ENCODE measurements around the gene ANKRD13A. TPM values are rescaled to one million over a fixed set of nuclear protein-coding genes. Genes with fewer than 3 reads are reported as not detected.

ANKRD13A gene
- total RNA-seq, 1 donor from 2014 or later: 53.3 TPM

- no peak for DNase-seq (ENCODE audit: low spot score)
- H3K4me1 Mint-ChIP-seq (ENCODE audit: low read depth): peaks cover 44% of the 10 kb centered on the region
- H3K27ac Mint-ChIP-seq: peak overlapping the region; percentile 52
- H3K36me3 Mint-ChIP-seq (ENCODE audit: low read depth): peaks cover 68% of the 10 kb centered on the region
- no peaks in the 10 kb centered on the region for H3K27me3 Mint-ChIP-seq (ENCODE audit: low read depth)
- intact Hi-C loops (cut with micrococcal nuclease): no loop called here
- H3K9me3 Mint-ChIP-seq: no peaks in the 10 kb centered on the region
- no peak overlapping the region for H3K4me3 Mint-ChIP-seq (ENCODE audit: low read depth)
These were observed 9.8 kb upstream of the ANKRD13A start for GRCh38 chr12:109989380-109989779.

- Mint-ChIP-seq H3K36me3 (ENCODE audit: low read depth) (peaks cover 57% of the 10 kb centered on the region), H3K4me1 (ENCODE audit: low read depth) (peaks cover 46% of the 10 kb centered on the region), H3K9me3 (no peaks in the 10 kb centered on the region), H3K27me3 (ENCODE audit: low read depth) (no peaks in the 10 kb centered on the region), H3K4me3 (ENCODE audit: low read depth) (no peak overlapping the region), H3K27ac (peak overlapping the region; percentile 9)
- no peak for DNase-seq (ENCODE audit: low spot score)
- intact Hi-C loops (cut with micrococcal nuclease): no loop called here
These were observed 7.6 kb upstream of the ANKRD13A start for GRCh38 chr12:109991586-109991985.

GRCh38 chr12:109993091-109993490 lies 6.1 kb upstream of the ANKRD13A start:
- Mint-ChIP-seq H3K9me3 (no peaks in the 10 kb centered on the region), H3K27ac (no peak overlapping the region), H3K4me1 (ENCODE audit: low read depth) (peaks cover 46% of the 10 kb centered on the region), H3K36me3 (ENCODE audit: low read depth) (peaks cover 49% of the 10 kb centered on the region), H3K4me3 (ENCODE audit: low read depth) (peak overlapping the region; percentile 35), H3K27me3 (ENCODE audit: low read depth) (no peaks in the 10 kb centered on the region)
- intact Hi-C loops (cut with micrococcal nuclease): no loop called here
- no peak for DNase-seq (ENCODE audit: low spot score)

GRCh38 chr12:109994401-109995175 lies 4.6 kb upstream of the ANKRD13A start:
- intact Hi-C loops (cut with micrococcal nuclease): loop anchor here (2.0 to 5.0 kb wide), 2 partner anchors 14 to 53 kb away; partner anchors contain the start of gene C12orf76
- no peak for DNase-seq (ENCODE audit: low spot score)

GRCh38 chr12:109995361-109995685 lies 3.9 kb upstream of the ANKRD13A start:
- Mint-ChIP-seq H3K36me3 (ENCODE audit: low read depth) (peaks cover 36% of the 10 kb centered on the region), H3K4me1 (ENCODE audit: low read depth) (peaks cover 47% of the 10 kb centered on the region), H3K9me3 (no peaks in the 10 kb centered on the region), H3K27ac (peak overlapping the region; percentile 86), H3K27me3 (ENCODE audit: low read depth) (no peaks in the 10 kb centered on the region), H3K4me3 (ENCODE audit: low read depth) (peak overlapping the region; percentile 98)
- intact Hi-C loops (cut with micrococcal nuclease): loop anchor here (2.0 to 5.0 kb wide), 2 partner anchors 15 to 52 kb away; partner anchors contain the start of gene C12orf76
- no peak for DNase-seq (ENCODE audit: low spot score)

More at GRCh38 chr12:109994401-109995175, 4.6 kb upstream of the ANKRD13A start:
- Mint-ChIP-seq H3K27me3 (ENCODE audit: low read depth) (no peaks in the 10 kb centered on the region), H3K36me3 (ENCODE audit: low read depth) (peaks cover 37% of the 10 kb centered on the region), H3K4me1 (ENCODE audit: low read depth) (peaks cover 47% of the 10 kb centered on the region), H3K27ac (peak overlapping the region; percentile 86), H3K4me3 (ENCODE audit: low read depth) (peak overlapping the region; percentile 98), H3K9me3 (no peaks in the 10 kb centered on the region)

GRCh38 chr12:109995686-109996482 lies 3.3 kb upstream of the ANKRD13A start, which contains the start of gene GIT2:
Gene GIT2, minus strand, starts transcription at chr12:109996368. Its CDS starts 144 bp downstream, at chr12:109996224.
- Mint-ChIP-seq H3K9me3 (no peaks in the 10 kb centered on the region), H3K4me1 (ENCODE audit: low read depth) (peaks cover 49% of the 10 kb centered on the region), H3K27ac (peak within 1 kb of the TSS; percentile 91), H3K36me3 (ENCODE audit: low read depth) (peaks cover 30% of the 10 kb centered on the region), H3K4me3 (ENCODE audit: low read depth) (peak within 1 kb of the TSS; percentile 98), H3K27me3 (ENCODE audit: low read depth) (no peaks in the 10 kb centered on the region)
- intact Hi-C loops (cut with micrococcal nuclease): loop anchor here (1.0 to 5.0 kb wide), 3 partner anchors 9 to 51 kb away; partner anchors contain the start of gene C12orf76
- DNase-seq (ENCODE audit: low spot score): peak; percentile 94

- peak overlapping the region; percentile 98 for H3K4me3 Mint-ChIP-seq (ENCODE audit: low read depth)
- intact Hi-C loops (cut with micrococcal nuclease): loop anchor here (1.0 to 5.0 kb wide), 2 partner anchors 9 to 51 kb away; partner anchors contain the start of gene C12orf76
- H3K9me3 Mint-ChIP-seq: no peaks in the 10 kb centered on the region
- H3K27me3 Mint-ChIP-seq (ENCODE audit: low read depth): no peaks in the 10 kb centered on the region
- H3K36me3 Mint-ChIP-seq (ENCODE audit: low read depth): peaks cover 29% of the 10 kb centered on the region
- H3K4me1 Mint-ChIP-seq (ENCODE audit: low read depth): peaks cover 52% of the 10 kb centered on the region
- DNase-seq (ENCODE audit: low spot score): no peak
- peak overlapping the region; percentile 91 for H3K27ac Mint-ChIP-seq
These were observed 2.8 kb upstream of the ANKRD13A start for GRCh38 chr12:109996483-109996853.

- intact Hi-C loops (cut with micrococcal nuclease): loop anchor here (5.0 kb wide), 1 partner anchor 50 kb away; the partner anchor contains the start of gene C12orf76
- no peak overlapping the region for H3K27ac Mint-ChIP-seq
These were observed 1.8 kb upstream of the ANKRD13A start for GRCh38 chr12:109997393-109997792.

GRCh38 chr12:109998241-109998903 lies 858 bp upstream of the ANKRD13A start:
- peaks cover 26% of the 10 kb centered on the region for H3K36me3 Mint-ChIP-seq (ENCODE audit: low read depth)
- H3K9me3 Mint-ChIP-seq: no peaks in the 10 kb centered on the region
- intact Hi-C loops (cut with micrococcal nuclease): loop anchor here (5.0 kb wide), 1 partner anchor 49 kb away; the partner anchor contains the start of gene C12orf76
- peak overlapping the region; percentile 95 for H3K4me3 Mint-ChIP-seq (ENCODE audit: low read depth)
- H3K27ac Mint-ChIP-seq: peak overlapping the region; percentile 99
- peaks cover 54% of the 10 kb centered on the region for H3K4me1 Mint-ChIP-seq (ENCODE audit: low read depth)
- no peak for DNase-seq (ENCODE audit: low spot score)
- H3K27me3 Mint-ChIP-seq (ENCODE audit: low read depth): no peaks in the 10 kb centered on the region

More at GRCh38 chr12:109997393-109997792, 1.8 kb upstream of the ANKRD13A start:
- H3K27me3 Mint-ChIP-seq (ENCODE audit: low read depth): no peaks in the 10 kb centered on the region
- H3K4me1 Mint-ChIP-seq (ENCODE audit: low read depth): peaks cover 54% of the 10 kb centered on the region
- H3K9me3 Mint-ChIP-seq: no peaks in the 10 kb centered on the region
- no peak for DNase-seq (ENCODE audit: low spot score)
- no peak overlapping the region for H3K4me3 Mint-ChIP-seq (ENCODE audit: low read depth)
- peaks cover 27% of the 10 kb centered on the region for H3K36me3 Mint-ChIP-seq (ENCODE audit: low read depth)

GRCh38 chr12:109999649-109999971 lies 380 bp downstream of the ANKRD13A start:
- peak overlapping the region; percentile 99 for H3K4me3 Mint-ChIP-seq (ENCODE audit: low read depth)

GRCh38 chr12:109999983-110000505 lies 814 bp downstream of the ANKRD13A start:
- peaks cover 23% of the 10 kb centered on the region for H3K36me3 Mint-ChIP-seq (ENCODE audit: low read depth)
- no peak for DNase-seq (ENCODE audit: low spot score)
- peak overlapping the region; percentile 93 for H3K27ac Mint-ChIP-seq
- no peaks in the 10 kb centered on the region for H3K27me3 Mint-ChIP-seq (ENCODE audit: low read depth)
- H3K9me3 Mint-ChIP-seq: no peaks in the 10 kb centered on the region
- H3K4me3 Mint-ChIP-seq (ENCODE audit: low read depth): peak overlapping the region; percentile 99
- intact Hi-C loops (cut with micrococcal nuclease): loop anchor here (5.0 kb wide), 3 partner anchors 37 to 288 kb away; partner anchors contain the start of genes C12orf76 and FAM222A
- peaks cover 48% of the 10 kb centered on the region for H3K4me1 Mint-ChIP-seq (ENCODE audit: low read depth)

More at GRCh38 chr12:109999649-109999971, 380 bp downstream of the ANKRD13A start:
- peak overlapping the region; percentile 93 for H3K27ac Mint-ChIP-seq
- H3K4me1 Mint-ChIP-seq (ENCODE audit: low read depth): peaks cover 49% of the 10 kb centered on the region
- peaks cover 23% of the 10 kb centered on the region for H3K36me3 Mint-ChIP-seq (ENCODE audit: low read depth)
- H3K9me3 Mint-ChIP-seq: no peaks in the 10 kb centered on the region
- H3K27me3 Mint-ChIP-seq (ENCODE audit: low read depth): no peaks in the 10 kb centered on the region
- DNase-seq (ENCODE audit: low spot score): no peak
- intact Hi-C loops (cut with micrococcal nuclease): loop anchor here (5.0 kb wide), 1 partner anchor 48 kb away; the partner anchor contains the start of gene C12orf76

GRCh38 chr12:110001596-110001995 lies 2.4 kb downstream of the ANKRD13A start:
- Mint-ChIP-seq H3K27ac (no peak overlapping the region), H3K4me3 (ENCODE audit: low read depth) (no peak overlapping the region), H3K36me3 (ENCODE audit: low read depth) (peaks cover 30% of the 10 kb centered on the region), H3K27me3 (ENCODE audit: low read depth) (no peaks in the 10 kb centered on the region), H3K9me3 (no peaks in the 10 kb centered on the region), H3K4me1 (ENCODE audit: low read depth) (peaks cover 57% of the 10 kb centered on the region)
- intact Hi-C loops (cut with micrococcal nuclease): loop anchor here (5.0 kb wide), 2 partner anchors 36 to 289 kb away; partner anchors contain the start of gene FAM222A
- DNase-seq (ENCODE audit: low spot score): no peak
